ENCODE measurements around the gene LYSET. TPM values are rescaled to one million over a fixed set of nuclear protein-coding genes. Genes with fewer than 3 reads are reported as not detected.

The LYSET gene
- total and polyA plus RNA-seq, 9 of the 15 experiments (the other 6 are each of a cell fraction or from before 2014, with no cell fraction given) = 7.6 to 36.6 (median 15.9) TPM

DNA sequence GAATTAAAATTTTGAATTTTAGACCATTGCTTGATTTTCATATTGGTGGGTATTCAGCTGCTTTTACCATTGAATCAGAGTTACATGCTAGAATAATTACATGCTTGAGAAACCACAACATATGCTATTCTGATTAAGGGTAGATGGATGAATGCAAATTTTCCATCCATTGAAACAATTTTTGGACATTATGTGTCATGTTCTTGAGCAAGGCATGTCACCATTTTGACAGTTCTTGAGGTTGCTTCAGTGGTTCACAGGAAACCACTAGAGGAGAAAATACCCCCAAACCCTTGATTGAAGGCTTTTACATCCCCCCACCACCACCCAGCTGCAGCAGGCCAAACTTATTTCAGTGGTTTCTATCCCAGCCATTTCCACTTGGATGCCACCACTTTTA is 35.4 kb downstream of the LYSET start:
- H3K9me1 ChIP-seq (ENCODE audit: control insufficient read depth, insufficient read depth, low read length) = no peaks in the 10 kb centered on the region
- no TSS peak for BruUV-seq (replicated peaks)
- H3K27ac ChIP-seq (ENCODE audit: extremely low read depth, low read depth, low read length) = no peak overlapping the region
- TF ChIP-seq ARID2 (IDR thresholded peaks at IDR 0.05) (no peak), NONO (IDR thresholded peaks at IDR 0.05; ENCODE audit: low read depth in 2 of 2, low read length in 1 of 2) (no peak), HMGN3 (IDR thresholded peaks at IDR 0.05; ENCODE audit: borderline replicate concordance, extremely low read depth, insufficient read length, low read depth, low read length) (no peak), TAF15 (IDR thresholded peaks at IDR 0.05; ENCODE audit: low read depth, low read length) (no peak), ZNF174 (CRISPR knock-in tag; IDR thresholded peaks at IDR 0.05) (no peak), ZSCAN29 (IDR thresholded peaks at IDR 0.05) (no peak)
- TF ChIP-seq, protein P1, sequence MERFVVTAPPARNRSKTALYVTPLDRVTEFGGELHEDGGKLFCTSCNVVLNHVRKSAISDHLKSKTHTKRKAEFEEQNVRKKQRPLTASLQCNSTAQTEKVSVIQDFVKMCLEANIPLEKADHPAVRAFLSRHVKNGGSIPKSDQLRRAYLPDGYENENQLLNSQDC (CRISPR knock-in tag; IDR thresholded peaks at IDR 0.05) = no peak
- TF ChIP-seq, protein P2, sequence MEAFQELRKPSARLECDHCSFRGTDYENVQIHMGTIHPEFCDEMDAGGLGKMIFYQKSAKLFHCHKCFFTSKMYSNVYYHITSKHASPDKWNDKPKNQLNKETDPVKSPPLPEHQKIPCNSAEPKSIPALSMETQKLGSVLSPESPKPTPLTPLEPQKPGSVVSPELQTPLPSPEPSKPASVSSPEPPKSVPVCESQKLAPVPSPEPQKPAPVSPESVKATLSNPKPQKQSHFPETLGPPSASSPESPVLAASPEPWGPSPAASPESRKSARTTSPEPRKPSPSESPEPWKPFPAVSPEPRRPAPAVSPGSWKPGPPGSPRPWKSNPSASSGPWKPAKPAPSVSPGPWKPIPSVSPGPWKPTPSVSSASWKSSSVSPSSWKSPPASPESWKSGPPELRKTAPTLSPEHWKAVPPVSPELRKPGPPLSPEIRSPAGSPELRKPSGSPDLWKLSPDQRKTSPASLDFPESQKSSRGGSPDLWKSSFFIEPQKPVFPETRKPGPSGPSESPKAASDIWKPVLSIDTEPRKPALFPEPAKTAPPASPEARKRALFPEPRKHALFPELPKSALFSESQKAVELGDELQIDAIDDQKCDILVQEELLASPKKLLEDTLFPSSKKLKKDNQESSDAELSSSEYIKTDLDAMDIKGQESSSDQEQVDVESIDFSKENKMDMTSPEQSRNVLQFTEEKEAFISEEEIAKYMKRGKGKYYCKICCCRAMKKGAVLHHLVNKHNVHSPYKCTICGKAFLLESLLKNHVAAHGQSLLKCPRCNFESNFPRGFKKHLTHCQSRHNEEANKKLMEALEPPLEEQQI (IDR thresholded peaks at IDR 0.05) = no peak
- no peaks in the 10 kb centered on the region for H4K20me1 ChIP-seq (replicated peaks; ENCODE audit: control insufficient read depth, insufficient read depth, low read length)
- no peak for DNase-seq (ENCODE audit: extremely low read depth in 1 of 4, low spot score in 3 of 4)
- H3K4me3 ChIP-seq = no peak overlapping the region
- H3K9ac ChIP-seq (ENCODE audit: insufficient read depth in 1 of 2, low read depth in 2 of 2, low read length in 2 of 2) = no peak overlapping the region
- in situ Hi-C loops (cut with MboI) (no loop called here), intact Hi-C loops (cut with micrococcal nuclease) (no loop called here)
- H3K9me3 ChIP-seq (replicated peaks; ENCODE audit: control insufficient read depth, insufficient read depth, low read depth, low read length) = no peaks in the 10 kb centered on the region
- no peak overlapping the region for H3K4me2 ChIP-seq (ENCODE audit: insufficient read depth, low read length)
- no peak for ATAC-seq
- ChIA-PET POLR2A (no interaction called here), CTCF (ENCODE audit: low intra/inter-chr PET ratio) (no interaction called here)
- FAIRE-seq = no peak
- H3K36me3 ChIP-seq (ENCODE audit: control insufficient read depth, insufficient read depth, low read length) = peaks cover 52% of the 10 kb centered on the region; the same call in 1 of the 3 replicates
- H3K27me3 ChIP-seq (ENCODE audit: control insufficient read depth in 2 of 2, insufficient read depth in 2 of 2, low read length in 2 of 2) = no peaks in the 10 kb centered on the region
- no peaks in the 10 kb centered on the region for H3K79me2 ChIP-seq (ENCODE audit: control insufficient read depth, insufficient read depth, low read length)
- no peaks in the 10 kb centered on the region for H3K4me1 ChIP-seq (replicated peaks in 1 of 2; ENCODE audit: control insufficient read depth in 2 of 2, insufficient read depth in 2 of 2, low read length in 2 of 2)
- H2AFZ ChIP-seq (ENCODE audit: low read depth, low read length) = no peak overlapping the region

Data from K562 (cell line).